Ammon's horn (tissue), 1 donor: ENCODE results near the gene MT1A.

ENCODE experiments used
- DNase-seq: peaks from one replicate; pipeline ENCODE4 v3.0.0-alpha.2; 2016; ENCODE audit warnings: low spot score

MT1A gene

GRCh38 chr16:56679818-56680217, 41.4 kb downstream of the MT1A start:
- DNase-seq = no peak

GRCh38 chr16:56681939-56682702, 43.7 kb downstream of the MT1A start, which contains the start of gene MT1X:
TSS of gene MT1X (plus strand) at chr16:56682470. CDS start at chr16:56682541, 71 bp downstream.
- DNase-seq = peak; percentile 94

- DNase-seq = no peak
Measured at GRCh38 chr16:56682703-56683397, 44.4 kb downstream of the MT1A start.

- DNase-seq = no peak
Measured at GRCh38 chr16:56683424-56684172, 45.1 kb downstream of the MT1A start.

GRCh38 chr16:56684256-56684925, 45.9 kb downstream of the MT1A start:
- no peak for DNase-seq

- DNase-seq = no peak
Measured at GRCh38 chr16:56684926-56685590, 46.6 kb downstream of the MT1A start.

GRCh38 chr16:56686758-56687157, 48.3 kb downstream of the MT1A start:
- DNase-seq = no peak

GRCh38 chr16:56688762-56689161, 50.3 kb downstream of the MT1A start:
- no peak for DNase-seq

GRCh38 chr16:56689171-56689570, 50.7 kb downstream of the MT1A start:
- DNase-seq = no peak
